DOHH2 (cell line): ENCODE measurements around the gene DLST.

Experiments used
- H3F3A ChIP-seq: fragments of 200-600 bp; sonication (generic), shearing (Covaris generic); 2 replicates; pipeline ENCODE4 v1.6.0; 2016; ENCODE audit warnings: antibody characterized with exemption, mild to moderate bottlenecking; ENCODE audit not compliant: control insufficient read depth, insufficient read depth
- H3K27ac ChIP-seq: fragments of 200-600 bp; sonication (generic); 2 replicates; pipeline ENCODE4 v1.5.1; 2014; ENCODE audit warnings: low read depth, mild to moderate bottlenecking, low read length, moderate library complexity
- H3K27me3 ChIP-seq: fragments of 200-600 bp; sonication (generic); 2 replicates; pipeline ENCODE4 v1.6.1; 2014; ENCODE audit warnings: mild to moderate bottlenecking, low read length, mixed read lengths; ENCODE audit not compliant: control insufficient read depth
- H3K36me3 ChIP-seq: fragments of 200-600 bp; sonication (generic); 2 replicates; pipeline ENCODE4 v1.6.1; 2014; ENCODE audit warnings: mild to moderate bottlenecking, low read length, moderate library complexity, mixed read lengths; ENCODE audit not compliant: control insufficient read depth
- H3K4me1 ChIP-seq: fragments of 200-600 bp; sonication (generic); 2 replicates; pipeline ENCODE4 v1.6.1; 2014; ENCODE audit warnings: mild to moderate bottlenecking, low read length, mixed read lengths; ENCODE audit not compliant: control insufficient read depth
- H3K4me2 ChIP-seq: fragments of 200-600 bp; sonication (generic); 2 replicates; pipeline ENCODE4 v1.6.0; 2014; ENCODE audit warnings: mild to moderate bottlenecking, low read length, moderate library complexity
- H3K4me3 ChIP-seq: fragments of 200-600 bp; sonication (generic); 2 replicates; pipeline ENCODE4 v1.5.1; 2014; ENCODE audit warnings: mild to moderate bottlenecking, low read length, mixed read lengths
- H3K79me2 ChIP-seq: fragments of 200-600 bp; sonication (generic); 2 replicates; pipeline ENCODE4 v1.6.1; 2014; ENCODE audit warnings: mild to moderate bottlenecking, low read length, mixed read lengths; ENCODE audit not compliant: control insufficient read depth
- H3K9me2 ChIP-seq: fragments of 200-600 bp; sonication (generic); replicated peaks from 2 replicates; pipeline ENCODE4 v1.6.1; 2014; ENCODE audit warnings: mild to moderate bottlenecking, low read length, mixed read lengths; ENCODE audit not compliant: control insufficient read depth
- H3K9me3 ChIP-seq: fragments of 200-600 bp; sonication (generic); 2 replicates; pipeline ENCODE4 v1.6.1; 2014; ENCODE audit warnings: antibody characterized with exemption, low read length, mixed read lengths; ENCODE audit not compliant: control insufficient read depth, insufficient read depth
- H4K20me1 ChIP-seq: fragments of 200-600 bp; sonication (generic); 2 replicates; pipeline ENCODE4 v1.6.0; 2014; ENCODE audit warnings: low read depth, mild to moderate bottlenecking, antibody characterized with exemption, low read length, moderate library complexity; ENCODE audit not compliant: control insufficient read depth, insufficient read depth
- EZH2phosphoT487 ChIP-seq: fragments of 200-600 bp; sonication (generic); IDR thresholded peaks from 2 replicates; pipeline ENCODE4 v1.6.1; 2017; ENCODE audit warnings: borderline replicate concordance, mild to moderate bottlenecking, antibody characterized with exemption, low read length, moderate library complexity, mixed read lengths
- TF ChIP-seq, protein P1 (sequence below): fragments of 200-600 bp; sonication (generic); IDR thresholded peaks from one replicate; pipeline ENCODE4 v1.5.1; 2014; ENCODE audit warnings: antibody characterized with exemption, mild to moderate bottlenecking, low read depth, low read length; ENCODE audit not compliant: poor library complexity, severe bottlenecking

DLST gene

GRCh38 chr14:74918380-74918779 is 36.7 kb downstream of the DLST start:
- H3K4me3 ChIP-seq = no peak overlapping the region
- no peaks in the 10 kb centered on the region for H3K36me3 ChIP-seq
- H3K9me3 ChIP-seq = no peaks in the 10 kb centered on the region
- H4K20me1 ChIP-seq = no peaks in the 10 kb centered on the region
- no peaks in the 10 kb centered on the region for H3F3A ChIP-seq
- H3K4me2 ChIP-seq = no peak overlapping the region
- no peaks in the 10 kb centered on the region for H3K79me2 ChIP-seq
- peaks cover 8% of the 10 kb centered on the region for H3K4me1 ChIP-seq
- no peaks in the 10 kb centered on the region for H3K27me3 ChIP-seq
- no peaks in the 10 kb centered on the region for H3K9me2 ChIP-seq
- no peak for TF ChIP-seq EZH2phosphoT487
- TF ChIP-seq, protein P1, sequence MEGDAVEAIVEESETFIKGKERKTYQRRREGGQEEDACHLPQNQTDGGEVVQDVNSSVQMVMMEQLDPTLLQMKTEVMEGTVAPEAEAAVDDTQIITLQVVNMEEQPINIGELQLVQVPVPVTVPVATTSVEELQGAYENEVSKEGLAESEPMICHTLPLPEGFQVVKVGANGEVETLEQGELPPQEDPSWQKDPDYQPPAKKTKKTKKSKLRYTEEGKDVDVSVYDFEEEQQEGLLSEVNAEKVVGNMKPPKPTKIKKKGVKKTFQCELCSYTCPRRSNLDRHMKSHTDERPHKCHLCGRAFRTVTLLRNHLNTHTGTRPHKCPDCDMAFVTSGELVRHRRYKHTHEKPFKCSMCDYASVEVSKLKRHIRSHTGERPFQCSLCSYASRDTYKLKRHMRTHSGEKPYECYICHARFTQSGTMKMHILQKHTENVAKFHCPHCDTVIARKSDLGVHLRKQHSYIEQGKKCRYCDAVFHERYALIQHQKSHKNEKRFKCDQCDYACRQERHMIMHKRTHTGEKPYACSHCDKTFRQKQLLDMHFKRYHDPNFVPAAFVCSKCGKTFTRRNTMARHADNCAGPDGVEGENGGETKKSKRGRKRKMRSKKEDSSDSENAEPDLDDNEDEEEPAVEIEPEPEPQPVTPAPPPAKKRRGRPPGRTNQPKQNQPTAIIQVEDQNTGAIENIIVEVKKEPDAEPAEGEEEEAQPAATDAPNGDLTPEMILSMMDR = no peak
- no peak overlapping the region for H3K27ac ChIP-seq

DNA sequence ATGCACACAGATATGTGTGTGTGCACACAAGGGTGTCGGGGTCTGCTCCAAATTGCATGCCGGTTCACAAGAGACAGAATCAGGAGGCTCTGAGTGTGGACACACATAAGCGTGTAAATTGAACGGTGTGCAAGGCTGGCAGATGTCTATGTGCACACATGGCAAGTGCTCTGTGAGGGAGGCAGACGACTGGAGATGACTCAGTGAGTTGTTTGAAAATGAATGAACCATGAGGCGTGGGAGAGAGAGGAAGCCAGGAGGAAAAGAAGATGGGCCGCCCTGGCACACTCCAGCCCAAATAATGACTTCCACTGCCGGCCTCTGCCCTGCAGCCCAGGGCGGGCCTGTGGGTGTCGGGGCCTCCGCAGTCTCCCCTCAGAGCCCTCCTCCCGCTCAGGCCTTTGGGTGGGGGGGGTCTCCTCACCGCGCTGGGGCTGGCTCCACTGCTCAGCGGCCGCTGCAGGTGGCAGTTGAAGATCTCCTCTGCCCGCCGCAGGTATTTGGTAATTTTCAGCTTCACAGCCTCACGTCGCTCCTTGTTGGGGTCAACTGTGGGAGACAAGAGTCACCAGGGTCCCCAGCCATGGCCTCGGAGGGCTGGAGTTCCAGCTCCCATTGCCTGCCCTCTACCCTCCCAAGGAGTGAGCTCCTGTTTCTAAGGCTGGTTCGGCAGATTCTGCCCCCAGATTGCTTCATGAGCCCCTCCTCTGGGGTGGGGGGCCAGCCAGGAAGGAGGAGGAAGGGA is 37.9 kb downstream of the DLST start:
- no peak for TF ChIP-seq EZH2phosphoT487
- TF ChIP-seq, protein P1 = no peak
- H3K4me1 ChIP-seq = peaks cover 13% of the 10 kb centered on the region
- no peaks in the 10 kb centered on the region for H3F3A ChIP-seq

GRCh38 chr14:74920281-74920680 is 38.6 kb downstream of the DLST start:
- Histone ChIP-seq H4K20me1 (no peaks in the 10 kb centered on the region), H3K9me3 (no peaks in the 10 kb centered on the region), H3K4me1 (peaks cover 13% of the 10 kb centered on the region), H3K9me2 (no peaks in the 10 kb centered on the region), H3F3A (no peaks in the 10 kb centered on the region), H3K4me2 (no peak overlapping the region), H3K27me3 (no peaks in the 10 kb centered on the region), H3K79me2 (no peaks in the 10 kb centered on the region), H3K4me3 (no peak overlapping the region), H3K36me3 (no peaks in the 10 kb centered on the region), H3K27ac (no peak overlapping the region)
- TF ChIP-seq, protein P1 = no peak
- no peak for TF ChIP-seq EZH2phosphoT487

More for the DNA sequence above, 37.9 kb downstream of the DLST start:
- Histone ChIP-seq H3K9me3 (no peaks in the 10 kb centered on the region), H3K79me2 (no peaks in the 10 kb centered on the region), H3K27ac (no peak overlapping the region), H3K4me3 (no peak overlapping the region), H3K27me3 (no peaks in the 10 kb centered on the region), H3K9me2 (no peaks in the 10 kb centered on the region), H3K4me2 (no peak overlapping the region), H4K20me1 (no peaks in the 10 kb centered on the region), H3K36me3 (no peaks in the 10 kb centered on the region)
